ENCODE data around the gene SCUBE1.

SCUBE1 gene

GRCh38 chr22:43220625-43221380 is 122.4 kb downstream of the SCUBE1 start:
- Mint-ChIP-seq H3K36me3 (ENCODE audit: low read depth) (no peaks in the 10 kb centered on the region), H3K4me3 (no peak overlapping the region), H3K4me1 (ENCODE audit: low read depth) (no peaks in the 10 kb centered on the region), H3K9me3 (no peaks in the 10 kb centered on the region), H3K27me3 (ENCODE audit: low read depth) (no peaks in the 10 kb centered on the region), H3K27ac (no peak overlapping the region)

- H3K4me1 Mint-ChIP-seq (ENCODE audit: low read depth) = no peaks in the 10 kb centered on the region
- no peak overlapping the region for H3K4me3 Mint-ChIP-seq
- H3K9me3 Mint-ChIP-seq = no peaks in the 10 kb centered on the region
- H3K27ac Mint-ChIP-seq = no peak overlapping the region
- no peaks in the 10 kb centered on the region for H3K27me3 Mint-ChIP-seq (ENCODE audit: low read depth)
- no peaks in the 10 kb centered on the region for H3K36me3 Mint-ChIP-seq (ENCODE audit: low read depth)
These were observed 124.4 kb downstream of the SCUBE1 start for GRCh38 chr22:43218786-43219185.

GRCh38 chr22:43217285-43218030 is 125.7 kb downstream of the SCUBE1 start:
- H3K9me3 Mint-ChIP-seq = no peaks in the 10 kb centered on the region
- no peaks in the 10 kb centered on the region for H3K36me3 Mint-ChIP-seq (ENCODE audit: low read depth)
- no peaks in the 10 kb centered on the region for H3K27me3 Mint-ChIP-seq (ENCODE audit: low read depth)
- H3K4me3 Mint-ChIP-seq = no peak overlapping the region
- H3K4me1 Mint-ChIP-seq (ENCODE audit: low read depth) = no peaks in the 10 kb centered on the region
- H3K27ac Mint-ChIP-seq = no peak overlapping the region

- no peaks in the 10 kb centered on the region for H3K9me3 Mint-ChIP-seq
- H3K27ac Mint-ChIP-seq = no peak overlapping the region
- H3K4me3 Mint-ChIP-seq = no peak overlapping the region
- no peaks in the 10 kb centered on the region for H3K27me3 Mint-ChIP-seq (ENCODE audit: low read depth)
- no peaks in the 10 kb centered on the region for H3K4me1 Mint-ChIP-seq (ENCODE audit: low read depth)
- H3K36me3 Mint-ChIP-seq (ENCODE audit: low read depth) = no peaks in the 10 kb centered on the region
These were observed 126.4 kb downstream of the SCUBE1 start for GRCh38 chr22:43216738-43217137.

DNA sequence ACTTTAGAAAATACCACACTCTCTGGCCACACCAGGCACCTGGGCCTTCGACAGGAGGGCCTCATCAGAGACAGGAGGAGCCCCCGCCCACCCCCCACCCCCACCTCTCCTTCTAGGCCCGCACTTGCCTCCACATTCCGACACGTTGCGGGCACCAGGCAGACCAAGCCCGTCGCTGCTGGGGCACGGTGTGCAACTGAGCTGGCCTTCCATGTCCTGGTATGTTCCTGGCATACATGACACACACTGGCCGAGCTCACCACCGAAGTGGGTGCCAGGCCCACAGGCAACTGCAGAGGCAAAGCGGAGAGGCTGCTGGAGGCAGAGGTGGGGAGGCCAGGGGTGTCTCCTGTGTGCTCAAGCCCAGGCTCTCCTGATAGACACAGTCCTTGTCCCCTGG is 129.2 kb downstream of the SCUBE1 start:
- Mint-ChIP-seq H3K4me1 (ENCODE audit: low read depth) (no peaks in the 10 kb centered on the region), H3K36me3 (ENCODE audit: low read depth) (no peaks in the 10 kb centered on the region), H3K4me3 (no peak overlapping the region), H3K27me3 (ENCODE audit: low read depth) (no peaks in the 10 kb centered on the region), H3K9me3 (no peaks in the 10 kb centered on the region), H3K27ac (no peak overlapping the region)

- H3K27me3 Mint-ChIP-seq (ENCODE audit: low read depth) = no peaks in the 10 kb centered on the region
- no peaks in the 10 kb centered on the region for H3K36me3 Mint-ChIP-seq (ENCODE audit: low read depth)
- H3K9me3 Mint-ChIP-seq = no peaks in the 10 kb centered on the region
- no peak overlapping the region for H3K4me3 Mint-ChIP-seq
- no peak overlapping the region for H3K27ac Mint-ChIP-seq
- H3K4me1 Mint-ChIP-seq (ENCODE audit: low read depth) = no peaks in the 10 kb centered on the region
These were observed 130.1 kb downstream of the SCUBE1 start for GRCh38 chr22:43213051-43213450.

- Mint-ChIP-seq H3K4me3 (no peak overlapping the region), H3K36me3 (ENCODE audit: low read depth) (no peaks in the 10 kb centered on the region), H3K27me3 (ENCODE audit: low read depth) (no peaks in the 10 kb centered on the region), H3K9me3 (no peaks in the 10 kb centered on the region), H3K27ac (no peak overlapping the region), H3K4me1 (ENCODE audit: low read depth) (no peaks in the 10 kb centered on the region)
These were observed 130.7 kb downstream of the SCUBE1 start for GRCh38 chr22:43212434-43212952.

GRCh38 chr22:43211941-43212433 is 131.2 kb downstream of the SCUBE1 start:
- H3K36me3 Mint-ChIP-seq (ENCODE audit: low read depth) = no peaks in the 10 kb centered on the region
- H3K27ac Mint-ChIP-seq = no peak overlapping the region
- no peaks in the 10 kb centered on the region for H3K9me3 Mint-ChIP-seq
- no peaks in the 10 kb centered on the region for H3K27me3 Mint-ChIP-seq (ENCODE audit: low read depth)
- no peaks in the 10 kb centered on the region for H3K4me1 Mint-ChIP-seq (ENCODE audit: low read depth)
- no peak overlapping the region for H3K4me3 Mint-ChIP-seq

- no peaks in the 10 kb centered on the region for H3K27me3 Mint-ChIP-seq (ENCODE audit: low read depth)
- no peak overlapping the region for H3K4me3 Mint-ChIP-seq
- no peaks in the 10 kb centered on the region for H3K4me1 Mint-ChIP-seq (ENCODE audit: low read depth)
- no peaks in the 10 kb centered on the region for H3K9me3 Mint-ChIP-seq
- H3K36me3 Mint-ChIP-seq (ENCODE audit: low read depth) = no peaks in the 10 kb centered on the region
- H3K27ac Mint-ChIP-seq = no peak overlapping the region
These were observed 132.3 kb downstream of the SCUBE1 start for GRCh38 chr22:43210631-43211515.

DNA sequence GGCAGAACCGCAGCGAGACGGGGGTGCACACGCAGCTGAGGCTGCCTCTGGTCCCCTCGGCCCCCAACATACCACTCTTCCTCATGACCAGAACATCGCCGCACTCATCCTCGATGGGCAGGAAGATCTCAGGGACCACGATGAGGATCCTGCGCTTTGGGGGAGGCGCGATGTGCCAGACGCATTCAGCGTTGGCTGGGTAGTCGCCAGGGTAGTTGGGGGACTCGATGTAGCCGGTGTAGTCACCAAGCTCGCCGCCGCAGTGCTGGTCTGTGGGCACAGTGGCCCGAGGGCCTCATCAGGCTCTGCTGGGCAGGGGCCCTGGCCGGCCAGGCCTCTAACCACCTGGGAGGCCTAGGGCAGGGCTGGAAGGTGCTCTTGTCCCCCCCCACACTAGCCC is 133.2 kb downstream of the SCUBE1 start:
- H3K4me3 Mint-ChIP-seq = no peak overlapping the region
- no peaks in the 10 kb centered on the region for H3K27me3 Mint-ChIP-seq (ENCODE audit: low read depth)

GRCh38 chr22:43209523-43209890 is 133.7 kb downstream of the SCUBE1 start:
- no peaks in the 10 kb centered on the region for H3K4me1 Mint-ChIP-seq (ENCODE audit: low read depth)
- no peaks in the 10 kb centered on the region for H3K9me3 Mint-ChIP-seq
- no peak overlapping the region for H3K27ac Mint-ChIP-seq
- no peaks in the 10 kb centered on the region for H3K36me3 Mint-ChIP-seq (ENCODE audit: low read depth)
- H3K4me3 Mint-ChIP-seq = no peak overlapping the region
- H3K27me3 Mint-ChIP-seq (ENCODE audit: low read depth) = no peaks in the 10 kb centered on the region

More for the DNA sequence above, 133.2 kb downstream of the SCUBE1 start:
- H3K9me3 Mint-ChIP-seq = no peaks in the 10 kb centered on the region
- no peaks in the 10 kb centered on the region for H3K4me1 Mint-ChIP-seq (ENCODE audit: low read depth)
- no peak overlapping the region for H3K27ac Mint-ChIP-seq
- H3K36me3 Mint-ChIP-seq (ENCODE audit: low read depth) = no peaks in the 10 kb centered on the region

DNA sequence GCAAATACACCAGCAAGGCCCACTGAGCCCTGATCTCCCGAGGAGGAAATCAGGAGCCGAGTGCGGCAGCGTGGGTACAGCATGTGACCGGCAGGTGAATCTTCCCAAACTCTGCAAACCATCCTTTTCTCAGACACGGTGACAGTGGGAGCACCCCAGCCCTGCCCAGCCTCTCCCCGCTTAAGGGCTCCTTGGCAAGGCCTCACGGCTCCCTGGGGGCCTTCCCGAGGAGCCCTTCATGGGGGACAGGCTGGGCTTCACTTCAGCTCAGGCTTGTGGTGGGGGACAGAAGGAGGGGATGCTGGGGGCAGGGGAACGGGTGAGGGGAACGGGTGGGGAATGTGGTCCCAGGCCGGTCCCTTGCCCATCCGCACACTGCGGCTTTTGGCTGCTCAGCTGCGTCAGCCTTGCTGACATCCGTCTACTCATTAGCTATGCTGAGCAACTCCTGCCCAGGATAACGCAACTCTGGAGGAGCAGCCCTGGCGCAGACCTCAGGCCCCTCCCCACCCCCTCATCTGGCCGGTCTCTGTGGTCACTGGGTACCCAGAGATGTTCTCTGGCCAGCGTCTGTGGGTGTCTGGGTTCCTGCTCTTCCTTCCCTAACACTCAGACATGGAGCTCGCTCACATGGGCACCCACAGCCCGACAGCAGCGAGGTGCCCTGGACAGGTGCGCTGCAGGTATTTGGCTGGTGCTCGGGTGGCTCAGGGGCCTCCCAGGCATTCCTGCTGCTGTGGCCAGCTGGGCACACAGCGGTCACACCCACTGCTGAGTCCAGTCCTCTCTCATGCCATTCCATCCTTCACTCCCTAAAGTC is 134.3 kb downstream of the SCUBE1 start:
- Mint-ChIP-seq H3K4me3 (no peak overlapping the region), H3K27me3 (ENCODE audit: low read depth) (no peaks in the 10 kb centered on the region), H3K36me3 (ENCODE audit: low read depth) (no peaks in the 10 kb centered on the region), H3K4me1 (ENCODE audit: low read depth) (no peaks in the 10 kb centered on the region), H3K27ac (no peak overlapping the region), H3K9me3 (no peaks in the 10 kb centered on the region)

DNA sequence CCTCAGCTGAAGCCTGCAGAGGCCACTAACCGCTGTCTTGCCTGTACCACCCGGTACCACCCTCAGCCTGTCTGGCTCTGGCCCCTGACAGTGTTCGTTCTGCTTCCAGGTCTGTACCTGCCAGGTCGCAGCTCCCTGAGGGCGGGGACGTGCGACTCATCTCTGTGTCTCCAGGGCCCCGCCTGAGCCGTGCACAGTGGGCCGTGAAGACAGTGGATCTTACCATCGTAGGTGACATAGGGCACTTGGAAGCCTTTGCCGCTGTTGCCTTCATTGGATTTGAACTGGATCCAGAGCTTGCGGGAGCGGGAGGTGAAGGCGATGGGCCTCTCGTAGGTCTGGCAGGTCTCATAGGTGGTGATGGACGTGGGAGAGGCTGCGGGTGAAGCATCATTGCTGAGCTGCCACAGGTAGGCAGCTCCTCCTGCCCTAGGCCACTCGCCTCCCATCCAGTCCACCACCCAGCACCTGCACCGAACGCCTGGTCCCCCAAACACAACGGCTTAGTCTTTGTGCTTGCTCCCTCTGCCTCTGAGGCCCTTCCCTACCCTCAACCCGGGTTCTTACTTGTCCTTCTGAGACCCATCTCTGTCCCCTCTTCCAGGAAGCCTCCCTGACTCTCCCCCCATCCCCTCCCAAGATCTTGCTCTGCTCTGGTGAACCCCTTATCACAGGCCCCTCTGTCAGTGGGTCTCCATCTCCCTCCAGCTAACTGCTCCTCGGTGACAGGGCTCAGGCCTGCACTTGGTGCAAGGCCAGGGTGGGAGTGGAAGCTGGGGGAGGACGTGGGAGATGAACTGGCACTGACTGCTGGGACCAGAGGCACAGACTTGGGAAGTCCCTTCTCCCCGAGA is 135.1 kb downstream of the SCUBE1 start:
- Mint-ChIP-seq H3K36me3 (ENCODE audit: low read depth) (no peaks in the 10 kb centered on the region), H3K27ac (no peak overlapping the region), H3K4me1 (ENCODE audit: low read depth) (no peaks in the 10 kb centered on the region), H3K27me3 (ENCODE audit: low read depth) (no peaks in the 10 kb centered on the region), H3K4me3 (no peak overlapping the region), H3K9me3 (no peaks in the 10 kb centered on the region)

Measured in T-helper 1 cell treated with Interleukin-12 subunit alpha and Interleukin-12 subunit beta and Interleukin-4 antibody, amounts not matched to agents 30 μg/mL and 1 μg/mL, for 36 hours (primary cell).